ENCODE results near the gene TGFBR1. TPM values are rescaled to one million over a fixed set of nuclear protein-coding genes. Genes with fewer than 3 reads are reported as not detected.

Gene TGFBR1
- total RNA-seq, 1 donor from 2014 or later: 206 TPM

- DNase-seq (ENCODE audit: low spot score): no peak
- Mint-ChIP-seq H3K4me1 (ENCODE audit: unreplicated experiment) (no peaks in the 10 kb centered on the region), H3K4me3 (ENCODE audit: unreplicated experiment) (no peak overlapping the region), H3K27ac (ENCODE audit: unreplicated experiment) (no peak overlapping the region), H3K36me3 (ENCODE audit: low read depth, unreplicated experiment) (peaks cover 4% of the 10 kb centered on the region), H3K27me3 (ENCODE audit: unreplicated experiment) (peaks cover 8% of the 10 kb centered on the region), H3K9me3 (ENCODE audit: unreplicated experiment) (no peaks in the 10 kb centered on the region)
- TF ChIP-seq, protein P1, sequence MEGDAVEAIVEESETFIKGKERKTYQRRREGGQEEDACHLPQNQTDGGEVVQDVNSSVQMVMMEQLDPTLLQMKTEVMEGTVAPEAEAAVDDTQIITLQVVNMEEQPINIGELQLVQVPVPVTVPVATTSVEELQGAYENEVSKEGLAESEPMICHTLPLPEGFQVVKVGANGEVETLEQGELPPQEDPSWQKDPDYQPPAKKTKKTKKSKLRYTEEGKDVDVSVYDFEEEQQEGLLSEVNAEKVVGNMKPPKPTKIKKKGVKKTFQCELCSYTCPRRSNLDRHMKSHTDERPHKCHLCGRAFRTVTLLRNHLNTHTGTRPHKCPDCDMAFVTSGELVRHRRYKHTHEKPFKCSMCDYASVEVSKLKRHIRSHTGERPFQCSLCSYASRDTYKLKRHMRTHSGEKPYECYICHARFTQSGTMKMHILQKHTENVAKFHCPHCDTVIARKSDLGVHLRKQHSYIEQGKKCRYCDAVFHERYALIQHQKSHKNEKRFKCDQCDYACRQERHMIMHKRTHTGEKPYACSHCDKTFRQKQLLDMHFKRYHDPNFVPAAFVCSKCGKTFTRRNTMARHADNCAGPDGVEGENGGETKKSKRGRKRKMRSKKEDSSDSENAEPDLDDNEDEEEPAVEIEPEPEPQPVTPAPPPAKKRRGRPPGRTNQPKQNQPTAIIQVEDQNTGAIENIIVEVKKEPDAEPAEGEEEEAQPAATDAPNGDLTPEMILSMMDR (IDR thresholded peaks at IDR 0.05; ENCODE audit: unreplicated experiment): no peak
These were observed 62.8 kb downstream of the TGFBR1 start for GRCh38 chr9:99167694-99168093.

- Mint-ChIP-seq H3K27ac (ENCODE audit: unreplicated experiment) (no peak overlapping the region), H3K9me3 (ENCODE audit: unreplicated experiment) (no peaks in the 10 kb centered on the region), H3K4me3 (ENCODE audit: unreplicated experiment) (no peak overlapping the region), H3K4me1 (ENCODE audit: unreplicated experiment) (no peaks in the 10 kb centered on the region), H3K36me3 (ENCODE audit: low read depth, unreplicated experiment) (peaks cover 4% of the 10 kb centered on the region), H3K27me3 (ENCODE audit: unreplicated experiment) (peaks cover 8% of the 10 kb centered on the region)
- DNase-seq (ENCODE audit: low spot score): no peak
- TF ChIP-seq, protein P1 (IDR thresholded peaks at IDR 0.05; ENCODE audit: unreplicated experiment): no peak
These were observed 64.2 kb downstream of the TGFBR1 start for GRCh38 chr9:99169086-99169485.

- Mint-ChIP-seq H3K36me3 (ENCODE audit: low read depth, unreplicated experiment) (peaks cover 4% of the 10 kb centered on the region), H3K27me3 (ENCODE audit: unreplicated experiment) (peaks cover 8% of the 10 kb centered on the region), H3K4me1 (ENCODE audit: unreplicated experiment) (no peaks in the 10 kb centered on the region), H3K9me3 (ENCODE audit: unreplicated experiment) (no peaks in the 10 kb centered on the region), H3K4me3 (ENCODE audit: unreplicated experiment) (no peak overlapping the region), H3K27ac (ENCODE audit: unreplicated experiment) (no peak overlapping the region)
- peak; percentile 26 for DNase-seq (ENCODE audit: low spot score)
- TF ChIP-seq, protein P1 (IDR thresholded peaks at IDR 0.05; ENCODE audit: unreplicated experiment): peak; percentile 30
These were observed 65.3 kb downstream of the TGFBR1 start for GRCh38 chr9:99169982-99170761.

DNA sequence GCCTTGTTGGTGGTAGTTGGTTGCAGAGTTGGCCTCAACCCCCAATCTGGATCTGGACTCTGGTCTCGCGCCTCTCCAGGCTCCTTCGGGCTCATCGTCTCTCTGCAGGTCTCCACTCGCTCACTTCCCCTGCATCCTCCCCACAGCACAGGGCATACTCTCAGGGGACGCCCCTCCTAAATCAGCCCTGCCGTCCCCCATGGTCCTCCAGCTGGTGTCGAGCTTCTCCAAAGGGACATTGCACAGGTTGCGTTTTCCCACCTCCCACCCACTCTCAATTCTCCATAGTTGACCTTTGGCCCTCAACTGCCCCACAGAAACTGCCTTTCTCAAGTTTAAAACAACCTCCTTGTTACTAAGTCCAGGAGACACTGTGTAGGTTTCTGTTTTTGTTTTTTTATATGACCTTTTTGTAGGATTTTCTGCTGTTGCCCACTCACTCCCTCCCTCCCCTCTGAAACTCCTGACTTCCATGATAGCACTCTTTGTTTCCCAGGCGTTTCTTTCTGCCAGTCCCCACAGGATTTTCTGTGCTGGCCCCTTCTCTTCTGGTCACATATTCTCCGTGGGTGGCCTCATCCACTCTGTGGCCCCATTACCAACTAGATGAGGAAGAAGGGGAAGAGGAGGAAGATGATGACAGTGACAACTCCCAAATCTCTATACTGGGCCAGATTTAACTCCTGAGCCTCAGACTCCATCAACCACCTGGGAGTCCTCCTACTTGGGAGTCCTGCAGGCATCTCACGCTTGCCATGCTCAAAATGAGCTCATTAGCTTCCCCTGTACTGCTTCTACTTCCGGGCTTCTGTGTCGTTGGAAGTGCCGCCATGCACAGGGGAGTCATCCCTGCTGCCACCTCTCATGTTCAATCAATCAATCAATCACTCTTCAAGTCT, 66.6 kb downstream of the TGFBR1 start:
- no peaks in the 10 kb centered on the region for H3K9me3 Mint-ChIP-seq (ENCODE audit: unreplicated experiment)
- H3K4me1 Mint-ChIP-seq (ENCODE audit: unreplicated experiment): no peaks in the 10 kb centered on the region
- DNase-seq (ENCODE audit: low spot score): no peak
- TF ChIP-seq, protein P1 (IDR thresholded peaks at IDR 0.05; ENCODE audit: unreplicated experiment): no peak
- peak overlapping the region; percentile 20 for H3K27ac Mint-ChIP-seq (ENCODE audit: unreplicated experiment)
- H3K36me3 Mint-ChIP-seq (ENCODE audit: low read depth, unreplicated experiment): peaks cover 4% of the 10 kb centered on the region
- H3K27me3 Mint-ChIP-seq (ENCODE audit: unreplicated experiment): peaks cover 8% of the 10 kb centered on the region
- H3K4me3 Mint-ChIP-seq (ENCODE audit: unreplicated experiment): peak overlapping the region; percentile 14
